ENCODE data around the gene PLIN4. TPM values are rescaled to one million over a fixed set of nuclear protein-coding genes. Genes with fewer than 3 reads are reported as not detected.

PLIN4 gene
- total and polyA plus RNA-seq, 2 experiments from 2014 or later, result 0.08 TPM; not detected in 1

GRCh38 chr19:4552525-4552819 is 34.2 kb upstream of the PLIN4 start:
- H3K27ac ChIP-seq, result no peak overlapping the region
- H3K36me3 ChIP-seq (ENCODE audit: low read depth), result no peaks in the 10 kb centered on the region
- DNase-seq, result no peak
- H4K20me1 ChIP-seq (ENCODE audit: insufficient read depth), result no peaks in the 10 kb centered on the region
- H3K79me2 ChIP-seq (ENCODE audit: insufficient read depth), result no peaks in the 10 kb centered on the region
- no peak overlapping the region for H3K9ac ChIP-seq
- no peaks in the 10 kb centered on the region for H3K9me3 ChIP-seq (ENCODE audit: low read depth)
- H3K27me3 ChIP-seq (replicated peaks; ENCODE audit: insufficient read depth), result no peaks in the 10 kb centered on the region; the same call in 1 of the 2 replicates
- no peaks in the 10 kb centered on the region for H3K9me2 ChIP-seq (ENCODE audit: insufficient read depth)
- H3F3A ChIP-seq (ENCODE audit: insufficient read depth), result no peaks in the 10 kb centered on the region
- no peak overlapping the region for H2AFZ ChIP-seq
- in situ Hi-C loops (cut with MboI), result no loop called here
- TF ChIP-seq EZH2phosphoT487 (IDR thresholded peaks at IDR 0.05; ENCODE audit: insufficient read depth, low read depth) (no peak), EZH2 (IDR thresholded peaks at IDR 0.05; ENCODE audit: insufficient read depth, poor library complexity, severe bottlenecking) (no peak)
- H3K4me1 ChIP-seq (ENCODE audit: insufficient read depth), result no peaks in the 10 kb centered on the region
- 85 to 94% methylated on average over 18 of the region's 18 CpGs for WGBS, 2 experiments (ENCODE audit: low coverage in 1 of 2, low lambda C conversion rate in 2 of 2, missing lambda C conversion rate in 2 of 2)
- no peak overlapping the region for H3K4me2 ChIP-seq (ENCODE audit: unreplicated experiment)
- H3K4me3 ChIP-seq, result no peak overlapping the region

GRCh38 chr19:4550479-4551050 is 32.3 kb upstream of the PLIN4 start:
- Histone ChIP-seq H3K4me2 (ENCODE audit: unreplicated experiment) (no peak overlapping the region), H3F3A (ENCODE audit: insufficient read depth) (no peaks in the 10 kb centered on the region), H3K4me1 (ENCODE audit: insufficient read depth) (no peaks in the 10 kb centered on the region), H3K27me3 (replicated peaks; ENCODE audit: insufficient read depth) (no peaks in the 10 kb centered on the region; the same call in 1 of the 2 replicates), H3K36me3 (ENCODE audit: low read depth) (no peaks in the 10 kb centered on the region), H3K79me2 (ENCODE audit: insufficient read depth) (no peaks in the 10 kb centered on the region), H3K4me3 (no peak overlapping the region), H2AFZ (no peak overlapping the region), H3K27ac (no peak overlapping the region), H3K9me2 (ENCODE audit: insufficient read depth) (no peaks in the 10 kb centered on the region), H3K9ac (no peak overlapping the region), H4K20me1 (ENCODE audit: insufficient read depth) (no peaks in the 10 kb centered on the region), H3K9me3 (ENCODE audit: low read depth) (no peaks in the 10 kb centered on the region)
- no peak for DNase-seq
- WGBS, 2 experiments (ENCODE audit: low coverage in 1 of 2, low lambda C conversion rate in 2 of 2, missing lambda C conversion rate in 2 of 2), result 66 to 68% methylated on average over 26 of the region's 26 CpGs
- in situ Hi-C loops (cut with MboI), result no loop called here
- TF ChIP-seq EZH2 (IDR thresholded peaks at IDR 0.05; ENCODE audit: insufficient read depth, poor library complexity, severe bottlenecking) (no peak), EZH2phosphoT487 (IDR thresholded peaks at IDR 0.05; ENCODE audit: insufficient read depth, low read depth) (no peak)

GRCh38 chr19:4550018-4550417 is 31.7 kb upstream of the PLIN4 start:
- no peak overlapping the region for H3K9ac ChIP-seq
- TF ChIP-seq EZH2 (IDR thresholded peaks at IDR 0.05; ENCODE audit: insufficient read depth, poor library complexity, severe bottlenecking) (no peak), EZH2phosphoT487 (IDR thresholded peaks at IDR 0.05; ENCODE audit: insufficient read depth, low read depth) (no peak)
- no peaks in the 10 kb centered on the region for H3K4me1 ChIP-seq (ENCODE audit: insufficient read depth)
- H3K27ac ChIP-seq, result no peak overlapping the region
- H3K9me2 ChIP-seq (ENCODE audit: insufficient read depth), result no peaks in the 10 kb centered on the region
- H3K9me3 ChIP-seq (ENCODE audit: low read depth), result no peaks in the 10 kb centered on the region
- H3K4me3 ChIP-seq, result no peak overlapping the region
- H4K20me1 ChIP-seq (ENCODE audit: insufficient read depth), result no peaks in the 10 kb centered on the region
- DNase-seq, result no peak
- H3K4me2 ChIP-seq (ENCODE audit: unreplicated experiment), result no peak overlapping the region
- no peaks in the 10 kb centered on the region; the same call in 1 of the 2 replicates for H3K27me3 ChIP-seq (replicated peaks; ENCODE audit: insufficient read depth)
- no peaks in the 10 kb centered on the region for H3K36me3 ChIP-seq (ENCODE audit: low read depth)
- WGBS, 2 experiments (ENCODE audit: low coverage in 1 of 2, low lambda C conversion rate in 2 of 2, missing lambda C conversion rate in 2 of 2), result 75 to 78% methylated on average over 18 of the region's 18 CpGs
- no peak overlapping the region for H2AFZ ChIP-seq
- in situ Hi-C loops (cut with MboI), result no loop called here
- no peaks in the 10 kb centered on the region for H3K79me2 ChIP-seq (ENCODE audit: insufficient read depth)
- H3F3A ChIP-seq (ENCODE audit: insufficient read depth), result no peaks in the 10 kb centered on the region

- Histone ChIP-seq H3K36me3 (ENCODE audit: low read depth) (no peaks in the 10 kb centered on the region), H3K27ac (no peak overlapping the region), H3K9me2 (ENCODE audit: insufficient read depth) (no peaks in the 10 kb centered on the region), H3K9ac (no peak overlapping the region), H3K79me2 (ENCODE audit: insufficient read depth) (no peaks in the 10 kb centered on the region), H3F3A (ENCODE audit: insufficient read depth) (no peaks in the 10 kb centered on the region), H3K4me3 (no peak overlapping the region), H3K4me2 (ENCODE audit: unreplicated experiment) (no peak overlapping the region), H3K27me3 (replicated peaks; ENCODE audit: insufficient read depth) (no peaks in the 10 kb centered on the region; the same call in 1 of the 2 replicates), H3K4me1 (ENCODE audit: insufficient read depth) (no peaks in the 10 kb centered on the region), H2AFZ (no peak overlapping the region), H3K9me3 (ENCODE audit: low read depth) (no peaks in the 10 kb centered on the region), H4K20me1 (ENCODE audit: insufficient read depth) (no peaks in the 10 kb centered on the region)
- in situ Hi-C loops (cut with MboI), result no loop called here
- TF ChIP-seq EZH2phosphoT487 (IDR thresholded peaks at IDR 0.05; ENCODE audit: insufficient read depth, low read depth) (no peak), EZH2 (IDR thresholded peaks at IDR 0.05; ENCODE audit: insufficient read depth, poor library complexity, severe bottlenecking) (no peak)
- no peak for DNase-seq
- 70 to 73% methylated on average over 14 of the region's 14 CpGs for WGBS, 2 experiments (ENCODE audit: low coverage in 1 of 2, low lambda C conversion rate in 2 of 2, missing lambda C conversion rate in 2 of 2)
Observed at GRCh38 chr19:4548238-4548584, 29.9 kb upstream of the PLIN4 start.
